ENCODE data around the gene GRK5.

GRCh38 chr10:119379466-119380071 lies 172.2 kb downstream of the GRK5 start:
- TF ChIP-seq POLR2A (IDR thresholded peaks at IDR 0.05) = no peak
- no peak for TF ChIP-seq CTCF (IDR thresholded peaks at IDR 0.05)
- no peak for TF ChIP-seq POLR2AphosphoS5 (IDR thresholded peaks at IDR 0.05)
- no peak for TF ChIP-seq EP300 (IDR thresholded peaks at IDR 0.05; ENCODE audit: low read depth)
